ENCODE measurements around the gene HERPUD1. TPM values are rescaled to one million over a fixed set of nuclear protein-coding genes. Genes with fewer than 3 reads are reported as not detected.
A peak's percentile ranks its signal among the peaks of the same experiment; 100 is the strongest.

HERPUD1 gene
- total and polyA plus RNA-seq, 9 of the 15 experiments (the other 6 are each of a cell fraction or from before 2014, with no cell fraction given) = 14.2 to 60.7 (median 37.4) TPM

DNA sequence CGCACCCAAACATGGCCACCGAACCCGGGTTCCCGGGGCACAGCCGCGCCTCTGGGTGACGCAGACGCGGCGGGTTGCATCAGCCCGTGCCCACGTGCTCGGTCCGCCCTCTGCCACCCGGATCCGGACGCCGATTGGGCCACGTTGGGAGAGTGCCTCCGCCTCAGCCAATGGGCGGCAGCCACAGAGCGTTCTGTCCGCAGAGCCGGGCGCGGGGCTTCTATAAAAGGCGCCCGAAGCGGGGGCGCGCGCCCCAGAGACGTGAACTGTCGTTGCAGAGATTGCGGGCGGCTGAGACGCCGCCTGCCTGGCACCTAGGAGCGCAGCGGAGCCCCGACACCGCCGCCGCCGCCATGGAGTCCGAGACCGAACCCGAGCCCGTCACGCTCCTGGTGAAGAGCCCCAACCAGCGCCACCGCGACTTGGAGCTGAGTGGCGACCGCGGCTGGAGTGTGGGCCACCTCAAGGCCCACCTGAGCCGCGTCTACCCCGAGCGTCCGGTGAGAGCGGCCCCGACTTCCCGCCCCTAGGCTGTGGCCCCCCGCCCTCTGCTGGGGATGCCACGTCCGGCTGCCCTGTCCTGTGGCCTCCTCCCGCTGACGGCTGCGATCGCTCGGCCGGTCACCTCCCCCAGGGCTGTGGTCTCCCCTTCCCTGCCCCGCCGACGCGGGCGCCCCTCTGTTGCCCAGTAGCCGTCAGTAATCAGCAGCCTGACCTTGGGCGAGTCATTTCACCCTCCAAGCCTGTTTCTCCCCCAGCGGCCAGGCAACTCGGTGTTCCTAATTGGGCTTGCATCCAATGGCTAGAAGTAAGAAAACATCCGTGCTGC is at the start of gene HERPUD1 (continued):
- TF ChIP-seq ZNF780A (CRISPR knock-in tag; IDR thresholded peaks at IDR 0.05) (no peak), ZNF507 (tag; conservative IDR thresholded peaks at IDR 0.05) (no peak), DIDO1 (tag; IDR thresholded peaks at IDR 0.05; ENCODE audit: low read depth) (no peak), CBFA2T2 (conservative IDR thresholded peaks at IDR 0.05) (peak; percentile 45), ZNF609 (CRISPR knock-in tag; IDR thresholded peaks at IDR 0.05; ENCODE audit: borderline replicate concordance) (peak; percentile 55; the same call in 1 of the 2 replicates), ZNF584 (CRISPR knock-in tag; IDR thresholded peaks at IDR 0.05; ENCODE audit: low read depth) (0 out of 2 replicates have a peak, but pooled peaks have one; percentile 68), NBN (IDR thresholded peaks at IDR 0.05; ENCODE audit: low read depth) (no peak; the same call in 1 of the 2 replicates), ZFP1 (CRISPR knock-in tag; IDR thresholded peaks at IDR 0.05) (no peak), E4F1 (CRISPR knock-in tag; IDR thresholded peaks at IDR 0.05; ENCODE audit: borderline replicate concordance) (no peak), FOXM1 (IDR thresholded peaks at IDR 0.05; ENCODE audit: low read depth) (no peak), FOXM1 (CRISPR knock-in tag; IDR thresholded peaks at IDR 0.05; ENCODE audit: low read depth) (no peak; the same call in 1 of the 2 replicates), MTA1 (IDR thresholded peaks at IDR 0.05; ENCODE audit: borderline replicate concordance) (peak; percentile 77; the same call in 1 of the 2 replicates), ATF7 (IDR thresholded peaks at IDR 0.05) (peak; percentile 96), CEBPZ (IDR thresholded peaks at IDR 0.05; ENCODE audit: borderline replicate concordance, low read depth, low read length) (no peak)
- TF ChIP-seq, protein P1, sequence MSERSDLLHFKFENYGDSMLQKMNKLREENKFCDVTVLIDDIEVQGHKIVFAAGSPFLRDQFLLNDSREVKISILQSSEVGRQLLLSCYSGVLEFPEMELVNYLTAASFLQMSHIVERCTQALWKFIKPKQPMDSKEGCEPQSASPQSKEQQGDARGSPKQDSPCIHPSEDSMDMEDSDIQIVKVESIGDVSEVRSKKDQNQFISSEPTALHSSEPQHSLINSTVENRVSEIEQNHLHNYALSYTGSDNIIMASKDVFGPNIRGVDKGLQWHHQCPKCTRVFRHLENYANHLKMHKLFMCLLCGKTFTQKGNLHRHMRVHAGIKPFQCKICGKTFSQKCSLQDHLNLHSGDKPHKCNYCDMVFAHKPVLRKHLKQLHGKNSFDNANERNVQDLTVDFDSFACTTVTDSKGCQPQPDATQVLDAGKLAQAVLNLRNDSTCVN (CRISPR knock-in tag; IDR thresholded peaks at IDR 0.05) = no peak
